Activated T-cell treated with anti-CD3 and anti-CD28 coated beads, Interleukin-2, amount 50 U/mL, for 1 hour (primary cell): ENCODE results near the gene ROR1.
"Not testable (repeated sequence)": the region's sequence is repeated elsewhere in the genome, so short reads cannot be mapped to it uniquely, and the experiment has no call there.

ENCODE experiments used
- DNase-seq: peaks from one replicate; pipeline ENCODE4 v3.0.0-alpha.2; 2020

The ROR1 gene

GRCh38 chr1:63826246-63826861 is 52.5 kb downstream of the ROR1 start:
- DNase-seq: not testable (repeated sequence)

DNA sequence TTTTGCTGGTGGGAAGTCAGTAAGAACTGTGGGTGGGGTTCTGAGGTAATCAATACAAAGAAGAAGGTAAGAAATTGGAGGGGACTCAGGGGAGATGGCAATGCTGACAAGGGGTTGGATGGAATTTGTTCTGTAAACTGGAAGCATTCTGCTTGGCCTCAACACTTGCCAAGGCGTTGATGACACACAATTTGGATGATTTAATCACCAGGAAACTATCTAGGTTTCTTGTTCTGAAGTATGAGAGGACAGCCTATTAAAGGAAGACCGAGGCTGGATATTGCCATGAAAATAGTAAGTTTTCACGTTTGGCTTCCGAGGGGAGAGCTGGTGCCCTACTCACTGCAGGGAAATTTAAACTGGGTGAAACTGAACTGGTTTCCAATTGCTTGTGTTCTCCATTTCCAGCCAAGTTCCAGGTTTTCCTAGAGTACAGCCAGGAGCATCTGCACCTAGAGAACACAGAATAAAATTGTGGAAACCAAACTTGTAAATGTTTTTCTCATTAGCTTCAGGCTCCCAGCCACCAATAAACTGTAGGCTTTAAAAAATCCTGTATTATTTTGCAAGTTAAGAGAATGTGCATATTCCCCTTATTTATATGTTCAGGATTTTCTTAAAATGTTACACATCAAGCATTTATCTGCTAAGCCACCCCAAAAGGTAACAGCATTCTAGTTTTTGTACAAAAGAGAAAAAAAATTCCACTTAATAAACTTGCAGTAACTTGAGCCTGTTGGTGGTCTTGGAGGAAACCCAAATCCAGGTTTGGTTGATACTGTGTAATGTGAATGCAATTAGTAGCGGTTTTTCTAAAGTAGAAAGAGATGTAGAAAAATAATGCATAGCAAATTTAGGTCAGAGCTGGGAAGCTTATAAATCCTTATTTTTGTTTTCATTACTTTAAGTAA is 53.8 kb downstream of the ROR1 start:
- no peak for DNase-seq

DNA sequence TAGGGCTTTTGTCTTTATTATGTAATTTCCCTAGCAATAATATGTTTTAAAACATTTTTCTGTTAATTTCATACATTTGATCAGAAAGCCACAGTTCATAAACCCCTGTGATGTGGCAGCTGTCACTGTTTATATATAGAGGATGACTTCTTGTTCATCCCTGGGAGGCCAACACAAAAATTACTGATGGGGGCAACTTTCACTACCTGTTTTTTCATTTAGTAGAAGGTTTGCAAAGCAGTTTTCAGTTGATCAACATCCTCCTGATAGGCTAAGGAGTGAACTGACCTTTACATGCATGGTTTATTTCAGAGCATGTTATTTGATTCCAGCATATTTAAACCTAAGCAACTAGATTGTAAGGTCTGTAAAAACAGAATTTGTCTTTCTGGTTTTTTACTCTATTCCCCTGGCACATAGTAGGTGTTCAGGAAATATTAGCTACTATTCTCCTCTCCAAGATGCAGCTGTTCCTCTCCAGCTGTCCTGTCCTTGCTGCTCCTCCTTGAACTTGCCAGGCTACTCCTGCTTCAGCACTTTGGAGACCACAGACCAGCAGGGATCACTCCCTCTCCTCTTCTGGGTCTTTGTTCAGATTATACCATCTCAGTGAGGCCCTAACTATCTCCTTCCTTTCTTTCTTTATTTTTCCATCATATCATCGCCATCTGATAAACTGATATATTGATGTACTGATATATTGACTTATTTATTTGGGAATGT is 54.7 kb downstream of the ROR1 start:
- no peak for DNase-seq

DNA sequence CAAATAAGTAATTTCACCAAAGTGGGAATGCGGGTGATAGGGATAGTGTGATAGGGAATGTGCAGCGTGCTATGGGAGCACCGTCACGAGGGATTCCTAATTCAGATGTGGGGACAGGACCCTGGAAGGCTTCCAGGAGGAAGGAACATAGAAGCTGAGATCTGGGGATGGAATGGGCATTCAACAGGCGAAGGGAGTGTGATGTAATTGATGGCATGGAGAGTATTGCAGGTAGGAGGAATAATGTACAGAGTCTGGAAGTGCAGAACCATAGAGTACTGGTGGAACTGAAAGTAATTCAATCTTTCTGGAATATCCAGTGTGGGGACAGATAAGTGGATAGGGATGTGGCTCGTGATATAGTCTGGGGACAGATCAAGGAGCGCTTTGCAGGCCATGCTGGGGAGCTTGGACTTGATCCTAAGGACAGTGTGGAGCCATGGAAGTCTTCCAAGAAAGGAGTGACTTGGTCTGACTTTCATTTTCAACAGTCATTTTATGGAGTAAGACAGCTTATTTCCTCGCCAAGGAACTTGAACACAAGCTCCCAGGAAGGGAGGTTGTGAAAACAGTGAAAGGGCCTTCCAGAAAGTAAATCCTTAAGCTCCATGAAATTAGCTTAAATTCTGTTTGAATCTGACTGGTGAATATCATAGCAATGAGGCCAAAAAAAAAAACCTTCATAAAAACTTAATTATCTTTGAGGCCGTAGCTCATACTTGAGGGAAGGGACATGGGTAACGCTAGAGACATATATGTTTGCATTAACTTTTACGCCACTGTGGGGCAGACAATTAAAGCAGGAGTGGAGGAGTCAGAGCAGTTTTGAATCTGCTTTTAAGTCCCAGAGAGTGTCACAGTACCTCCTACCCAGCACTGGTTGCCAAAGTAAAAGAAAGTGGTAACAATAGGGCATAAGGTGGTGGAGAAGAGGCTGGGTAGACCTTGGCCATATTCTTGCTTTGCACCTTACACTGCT is 55.8 kb downstream of the ROR1 start:
- DNase-seq: no peak

GRCh38 chr1:63831409-63831808 is 57.6 kb downstream of the ROR1 start:
- no peak for DNase-seq

- DNase-seq: no peak
Measured at GRCh38 chr1:63833363-63834119, 59.7 kb downstream of the ROR1 start.

- DNase-seq: no peak
Measured at GRCh38 chr1:63835128-63835527, 61.3 kb downstream of the ROR1 start.

DNA sequence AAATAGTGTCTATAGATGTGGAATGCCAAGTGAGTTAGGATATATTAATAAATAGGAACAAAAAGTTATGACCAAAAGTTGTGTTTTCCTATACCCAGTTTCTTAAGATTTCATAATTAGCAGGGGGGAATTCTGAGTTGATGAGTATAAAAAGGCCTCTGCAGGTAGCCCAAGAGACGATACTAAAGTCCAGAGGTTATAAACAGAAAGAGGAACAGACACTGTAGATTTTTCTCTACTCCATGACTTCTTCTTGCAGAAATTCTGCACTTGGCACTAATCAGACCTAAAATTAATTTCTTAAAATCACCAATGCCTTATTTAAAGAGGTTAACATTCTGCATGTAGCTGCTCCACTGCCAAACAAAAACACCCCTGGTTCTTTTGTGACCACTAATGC is 62.6 kb downstream of the ROR1 start:
- DNase-seq: no peak

- no peak for DNase-seq
Measured at GRCh38 chr1:63836830-63837229, 63.0 kb downstream of the ROR1 start.

DNA sequence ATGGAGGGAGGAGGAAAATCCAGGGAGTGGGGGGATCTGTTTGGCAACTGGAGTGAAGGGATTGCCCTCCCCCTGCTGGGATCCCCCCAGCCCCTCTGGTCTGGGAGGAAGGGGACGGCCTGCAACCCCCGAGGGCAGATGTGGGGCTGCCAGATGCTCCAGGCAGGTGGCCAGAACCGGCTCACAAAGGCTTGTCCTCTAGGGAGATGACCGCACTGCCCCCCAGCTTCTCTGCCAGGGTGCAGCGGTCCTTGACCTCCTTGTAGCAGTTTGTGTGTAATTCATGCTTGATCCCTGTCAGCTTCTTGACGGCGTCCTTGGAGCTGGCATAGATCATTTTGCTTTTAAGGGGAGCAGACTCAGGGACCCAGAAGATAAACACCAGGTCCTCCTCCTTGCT is 69.2 kb downstream of the ROR1 start:
- no peak for DNase-seq

DNA sequence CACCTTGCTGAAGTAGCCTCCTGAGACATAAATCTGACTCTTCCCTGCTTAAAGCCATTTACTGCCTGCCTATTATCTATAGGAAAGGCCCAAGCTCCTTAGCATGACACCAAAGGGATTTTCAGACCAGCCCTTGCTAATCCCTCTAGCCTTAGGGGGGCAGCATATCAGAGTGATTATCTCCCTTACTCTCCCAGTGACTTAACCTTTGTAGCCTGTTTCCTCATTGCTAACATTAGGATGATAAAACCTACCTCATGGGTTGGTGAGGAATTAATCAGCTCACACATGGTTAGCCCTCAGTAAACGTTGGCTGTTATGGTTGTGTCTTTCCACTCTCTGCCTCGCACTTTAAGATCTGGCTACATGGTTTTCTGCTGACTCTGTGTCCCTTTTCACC is 70.1 kb downstream of the ROR1 start:
- no peak for DNase-seq

- no peak for DNase-seq
Measured at GRCh38 chr1:63845346-63845745, 71.5 kb downstream of the ROR1 start.

DNA sequence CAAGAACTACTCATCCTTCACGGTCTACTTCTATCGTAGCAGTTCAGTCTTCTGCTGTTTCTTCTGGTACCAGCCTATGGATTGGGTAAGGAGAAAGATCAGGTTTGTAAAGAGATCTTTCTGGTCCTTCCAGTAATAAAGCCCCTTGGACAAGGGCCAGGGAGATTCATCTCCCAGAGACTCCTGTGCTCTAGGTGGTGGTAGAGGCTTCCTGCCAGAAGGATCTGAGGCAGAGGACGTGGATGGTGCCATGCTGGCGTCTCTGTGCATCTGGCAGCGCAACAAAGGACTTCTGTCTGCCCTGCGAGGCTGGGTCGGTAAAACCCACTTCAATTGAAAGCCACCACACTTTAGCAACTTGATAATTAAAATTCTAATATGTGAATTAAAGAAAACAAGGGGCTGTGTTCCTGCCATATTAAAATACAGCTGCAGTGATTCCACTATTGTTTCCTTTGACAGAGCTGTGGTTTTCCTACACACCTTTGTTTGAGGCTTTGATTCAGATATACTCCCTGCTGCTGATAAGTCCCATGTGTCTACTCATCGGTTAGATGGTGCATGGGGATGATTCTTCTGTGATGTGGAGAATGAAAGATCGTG is 73.6 kb downstream of the ROR1 start:
- DNase-seq: no peak

DNA sequence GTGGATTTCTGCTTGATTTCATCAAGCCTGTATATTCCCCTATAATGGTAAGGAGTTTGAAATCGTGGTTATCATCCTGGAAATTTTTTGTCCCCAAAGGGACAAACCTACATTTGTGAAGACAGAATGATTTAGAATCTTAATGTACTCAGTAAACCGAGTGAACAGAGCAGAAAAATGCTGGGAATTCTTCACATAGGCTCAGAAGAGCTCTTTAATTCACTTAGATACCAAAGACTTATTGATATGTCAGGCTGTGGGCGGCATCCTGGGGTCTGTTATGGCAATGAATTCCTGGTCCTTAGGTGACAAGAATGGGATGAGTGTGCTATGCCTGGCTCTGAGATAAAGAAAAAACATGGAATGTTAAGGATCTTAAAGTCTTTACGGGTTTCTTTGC is 74.9 kb downstream of the ROR1 start:
- DNase-seq: no peak

- DNase-seq: no peak
Measured at GRCh38 chr1:63849149-63849548, 75.3 kb downstream of the ROR1 start.

DNA sequence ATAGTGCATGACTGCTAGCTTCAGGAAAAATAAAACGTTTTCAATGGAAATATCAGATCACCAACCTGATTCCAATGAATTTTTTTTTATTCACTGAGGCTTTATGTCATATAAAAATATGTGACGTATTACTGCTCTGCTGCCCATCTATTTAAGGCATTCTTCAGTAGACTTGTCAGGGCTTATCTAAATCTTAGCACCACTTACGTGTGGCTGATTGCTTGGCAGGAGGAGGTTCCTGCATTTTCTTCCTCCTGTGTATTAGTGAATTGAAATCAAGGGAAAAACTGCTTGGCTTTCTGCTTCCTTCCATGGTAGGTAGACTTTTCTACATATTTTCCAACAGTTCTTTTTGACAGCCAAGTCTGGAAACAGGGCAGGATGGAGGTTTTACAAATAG is 80.3 kb downstream of the ROR1 start:
- DNase-seq: no peak

DNA sequence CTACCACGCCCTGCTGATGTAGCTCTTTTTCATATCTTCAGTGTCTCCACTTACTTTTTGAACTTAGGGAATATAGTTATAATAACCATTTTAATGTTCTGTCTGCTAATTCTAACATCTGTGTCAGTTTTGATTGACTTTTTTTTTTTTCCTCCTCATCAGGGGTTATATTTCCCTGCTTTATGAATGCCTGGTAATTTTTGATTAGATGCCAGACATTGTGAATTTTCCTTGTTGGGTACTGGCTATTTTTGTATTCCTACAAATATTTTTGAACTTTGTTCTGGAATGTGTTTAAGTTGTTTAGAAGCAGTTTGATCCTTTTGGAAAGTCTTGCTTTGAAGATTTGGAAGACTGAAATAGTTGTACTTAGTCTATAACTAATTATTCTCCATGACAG is 82.1 kb downstream of the ROR1 start:
- no peak for DNase-seq

DNA sequence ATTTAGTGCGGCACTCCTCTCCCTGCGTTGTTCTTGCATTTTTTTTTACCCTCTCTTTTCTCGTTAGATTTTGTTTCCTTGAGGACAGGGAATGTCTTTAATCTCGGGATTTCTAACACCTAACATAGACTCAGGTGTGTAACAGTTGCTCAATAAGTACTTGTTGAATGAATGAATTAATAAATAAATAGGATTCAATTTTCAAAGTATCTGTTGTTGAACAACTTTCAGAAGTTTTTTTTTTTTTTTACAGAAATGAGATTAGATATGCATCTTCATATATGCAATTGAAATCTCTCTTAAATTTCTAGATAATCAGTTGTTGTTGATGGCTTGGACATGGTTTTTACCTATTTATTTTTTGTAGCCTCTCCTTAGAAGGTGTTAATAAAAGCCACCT is 83.1 kb downstream of the ROR1 start:
- DNase-seq: no peak

- DNase-seq: no peak
Measured at GRCh38 chr1:63857478-63857877, 83.7 kb downstream of the ROR1 start.

DNA sequence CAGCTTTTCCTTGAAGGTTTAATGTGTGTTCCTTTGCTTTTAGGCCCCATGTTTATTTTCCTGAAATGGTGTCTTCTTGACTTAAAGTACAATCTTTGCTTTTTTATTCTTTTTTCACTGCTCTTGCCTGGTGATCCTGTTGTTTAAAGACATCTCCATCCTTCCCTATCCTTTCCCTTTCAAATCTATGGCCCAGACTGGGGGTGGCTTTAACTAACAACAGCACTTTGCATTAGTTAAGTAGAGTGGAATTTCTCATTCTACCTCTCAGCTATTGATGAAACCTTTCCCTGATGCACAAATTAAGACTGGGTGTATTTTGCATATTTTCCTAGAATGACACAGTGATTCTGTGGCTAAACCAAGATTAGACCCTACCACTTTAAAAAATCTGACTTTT is 84.3 kb downstream of the ROR1 start:
- no peak for DNase-seq

GRCh38 chr1:63859480-63860275 is 85.9 kb downstream of the ROR1 start:
- no peak for DNase-seq
